GM18870 (cell line): ENCODE results near the gene PTK6.

Source experiments
- ATAC-seq: cut with Tn5 transposase; IDR thresholded peaks from one replicate; pipeline ENCODE4 v1.9.1; 2021; ENCODE audit warnings: moderate library complexity; ENCODE audit not compliant: unreplicated experiment

The PTK6 gene

GRCh38 chr20:63497138-63497945 is 39.8 kb downstream of the PTK6 start:
- no peak for ATAC-seq

GRCh38 chr20:63496596-63497120 is 40.5 kb downstream of the PTK6 start:
- no peak for ATAC-seq

GRCh38 chr20:63495741-63496595 is 41.2 kb downstream of the PTK6 start:
- no peak for ATAC-seq

- ATAC-seq = no peak
Observed at GRCh38 chr20:63495167-63495720, 41.9 kb downstream of the PTK6 start.

GRCh38 chr20:63494420-63495166 is 42.6 kb downstream of the PTK6 start:
- ATAC-seq = no peak

GRCh38 chr20:63494084-63494419 is 43.1 kb downstream of the PTK6 start:
- ATAC-seq = no peak

- ATAC-seq = no peak
Observed at GRCh38 chr20:63493563-63494020, 43.6 kb downstream of the PTK6 start.

GRCh38 chr20:63492982-63493381 is 44.2 kb downstream of the PTK6 start:
- ATAC-seq = no peak

GRCh38 chr20:63492518-63492917 is 44.7 kb downstream of the PTK6 start:
- ATAC-seq = no peak

- no peak for ATAC-seq
Observed at GRCh38 chr20:63491635-63492230, 45.4 kb downstream of the PTK6 start.

- ATAC-seq = no peak
Observed at GRCh38 chr20:63491078-63491477, 46.1 kb downstream of the PTK6 start.

GRCh38 chr20:63490416-63490815 is 46.8 kb downstream of the PTK6 start:
- no peak for ATAC-seq

GRCh38 chr20:63488315-63489251 is 48.6 kb downstream of the PTK6 start:
- no peak for ATAC-seq

- ATAC-seq = no peak
Observed at GRCh38 chr20:63487781-63488241, 49.4 kb downstream of the PTK6 start.

- no peak for ATAC-seq
Observed at GRCh38 chr20:63487116-63487764, 49.9 kb downstream of the PTK6 start.

GRCh38 chr20:63486300-63486855 is 50.8 kb downstream of the PTK6 start:
- no peak for ATAC-seq

GRCh38 chr20:63484651-63485403 is 52.3 kb downstream of the PTK6 start:
- ATAC-seq = no peak

GRCh38 chr20:63484236-63484635 is 52.9 kb downstream of the PTK6 start:
- ATAC-seq = no peak
